ENCODE data around the gene COX6A2.

Gene COX6A2

DNA sequence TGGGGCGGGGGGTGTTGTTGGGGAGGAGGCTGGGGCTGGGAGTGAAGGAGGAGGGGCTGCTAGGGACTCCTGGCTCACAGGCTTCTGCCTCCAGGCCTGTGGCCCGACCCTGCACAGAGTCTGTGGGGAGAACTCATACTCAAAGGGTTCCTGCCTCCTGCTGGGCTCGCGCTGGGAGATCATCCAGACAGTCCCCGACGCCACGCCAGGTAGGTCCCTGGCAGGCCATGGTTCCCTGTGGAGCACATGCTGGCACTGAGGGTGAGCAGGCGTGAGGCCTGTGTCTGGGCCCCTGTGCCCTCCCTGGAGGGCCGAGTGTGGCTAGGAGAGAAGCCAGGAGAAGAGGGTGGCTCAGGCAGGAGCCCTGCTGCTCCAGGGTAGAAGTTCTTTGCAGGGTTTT is 30.5 kb downstream of the COX6A2 start:
- Mint-ChIP-seq H3K27ac (no peak overlapping the region), H3K9me3 (peaks cover 9 to 11% of the 10 kb centered on the region in 2 donors), H3K27me3 (peaks cover 11 to 28% of the 10 kb centered on the region in 2 donors), H3K4me1 (peaks cover 11 to 20% of the 10 kb centered on the region in 2 donors), H3K36me3 (peaks cover 5 to 11% of the 10 kb centered on the region in 2 donors), H3K4me3 (no peak overlapping the region)
- no peak for ATAC-seq (replicated peaks)
- no peak for DNase-seq

DNA sequence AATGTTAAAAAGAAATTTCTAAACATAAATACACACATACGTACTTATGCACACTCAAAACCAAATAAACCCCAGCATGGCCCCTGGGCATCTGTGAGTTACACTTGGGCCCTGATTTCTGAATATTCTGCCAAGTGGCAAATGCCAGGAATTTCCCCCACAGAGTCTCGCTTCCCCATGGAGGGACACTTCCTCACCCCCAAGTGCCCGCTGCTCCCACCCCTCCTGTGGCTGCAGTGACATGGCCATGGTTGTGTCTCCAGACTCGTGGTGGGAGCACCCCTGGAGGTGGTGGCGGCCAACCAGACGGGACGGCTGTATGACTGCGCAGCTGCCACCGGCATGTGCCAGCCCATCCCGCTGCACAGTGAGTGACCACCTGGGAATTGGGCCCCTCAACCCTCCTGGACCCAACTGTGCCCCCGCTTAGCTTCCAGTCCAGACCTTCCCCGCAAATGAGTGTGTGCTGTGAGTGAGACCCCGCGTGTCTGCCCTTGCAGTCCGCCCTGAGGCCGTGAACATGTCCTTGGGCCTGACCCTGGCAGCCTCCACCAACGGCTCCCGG is 31.0 kb downstream of the COX6A2 start:
- Mint-ChIP-seq H3K27me3 (peaks cover 13 to 34% of the 10 kb centered on the region in 2 donors), H3K4me3 (no peak overlapping the region), H3K4me1 (peaks cover 11 to 20% of the 10 kb centered on the region in 2 donors), H3K36me3 (peaks cover 5 to 11% of the 10 kb centered on the region in 2 donors), H3K27ac (no peak overlapping the region), H3K9me3 (peaks cover 9 to 11% of the 10 kb centered on the region in 2 donors)
- ATAC-seq (replicated peaks), result peak; percentile 29 to 47
- DNase-seq, result no peak

DNA sequence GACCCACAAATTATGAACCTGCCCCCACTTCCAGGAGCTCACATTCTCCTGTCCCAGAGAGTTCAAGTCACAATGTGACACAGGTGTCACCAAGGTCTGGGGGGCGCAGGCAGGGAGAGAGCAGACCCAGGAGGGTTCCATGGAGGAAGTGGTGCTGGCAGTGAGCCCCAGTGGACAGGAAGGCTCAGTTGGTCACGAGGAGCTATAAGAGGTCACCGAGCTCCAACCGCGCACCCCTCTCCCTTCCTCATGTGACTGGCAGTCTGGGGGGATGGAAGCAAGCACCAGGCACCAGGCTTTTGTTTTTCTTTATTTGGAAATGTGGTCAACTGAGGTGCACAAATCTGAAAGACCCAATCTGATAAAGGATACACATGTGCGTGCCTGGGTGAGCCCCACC is 32.5 kb downstream of the COX6A2 start:
- Mint-ChIP-seq H3K4me3 (no peak overlapping the region), H3K27me3 (peaks cover 16 to 35% of the 10 kb centered on the region in 2 donors), H3K4me1 (peaks cover 11 to 20% of the 10 kb centered on the region in 2 donors), H3K27ac (no peak overlapping the region), H3K36me3 (peaks cover 5 to 11% of the 10 kb centered on the region in 2 donors), H3K9me3 (peaks cover 9 to 11% of the 10 kb centered on the region in 2 donors)
- ATAC-seq (replicated peaks) (no peak), DNase-seq (no peak)

DNA sequence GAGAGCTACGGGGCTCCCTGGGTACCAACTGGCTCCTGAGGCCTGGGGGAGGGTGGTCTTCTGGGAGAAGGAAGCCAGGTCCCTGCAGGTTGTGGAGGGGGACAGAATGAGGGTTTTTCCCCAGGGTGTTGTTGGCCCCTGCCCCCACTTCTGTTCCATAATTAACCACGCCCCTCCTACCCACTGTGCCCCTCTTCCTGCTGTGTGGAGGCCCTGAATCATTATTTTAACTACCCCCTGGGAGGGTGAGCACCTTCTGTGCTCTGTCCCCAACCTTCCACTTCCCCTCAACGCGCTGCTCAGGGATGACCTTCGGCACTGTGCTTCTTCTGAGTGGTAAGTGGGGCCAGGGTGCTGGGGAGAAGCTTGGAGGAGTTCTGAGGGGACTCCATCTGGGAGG is 35.1 kb downstream of the COX6A2 start, which contains the start of gene ITGAD:
TSS of gene ITGAD (plus strand) at position 280 of the 400 bp plus-strand sequence. CDS start at position 306, 26 bp downstream.
- Mint-ChIP-seq H3K4me1 (peaks cover 5 to 8% of the 10 kb centered on the region in 2 donors), H3K27me3 (peaks cover 20 to 37% of the 10 kb centered on the region in 2 donors), H3K4me3 (no peak within 1 kb of the TSS), H3K36me3 (peaks cover 0 to 1% of the 10 kb centered on the region in 2 donors), H3K9me3 (no peaks in the 10 kb centered on the region), H3K27ac (peak within 1 kb of the TSS; percentile 2)
- peak; percentile 16 to 41 for ATAC-seq (replicated peaks)
- no peak for DNase-seq

DNA sequence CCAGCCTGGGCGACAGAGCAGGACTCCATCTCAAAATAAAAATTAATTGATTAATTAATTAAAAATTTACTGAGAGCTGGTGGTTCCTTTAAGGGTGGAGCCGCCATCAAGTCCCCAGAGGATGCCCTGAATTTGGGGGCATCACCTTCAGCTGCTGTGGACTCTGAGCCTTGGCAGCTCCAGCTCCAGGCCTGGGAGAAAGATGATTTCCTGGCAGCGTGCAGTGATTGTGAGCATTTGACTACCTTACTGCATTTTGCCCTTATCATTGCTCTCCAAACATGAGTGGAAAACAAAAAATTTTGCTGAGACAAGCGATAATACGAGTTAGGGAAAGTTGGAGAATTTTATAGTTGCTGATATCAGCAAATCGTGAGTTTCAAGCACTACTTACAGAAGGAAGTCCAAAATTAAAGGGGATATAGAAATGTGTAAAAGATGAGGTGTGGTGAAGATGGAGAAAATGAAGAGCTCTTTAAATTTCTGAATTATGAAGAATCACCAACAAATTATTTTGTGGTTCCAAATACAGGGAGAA is 37.6 kb downstream of the COX6A2 start:
- Mint-ChIP-seq H3K4me1 (peaks cover 12 to 17% of the 10 kb centered on the region in 2 donors), H3K4me3 (no peak overlapping the region), H3K27ac (no peak overlapping the region), H3K36me3 (no peaks in the 10 kb centered on the region), H3K9me3 (no peaks in the 10 kb centered on the region), H3K27me3 (peaks cover 20 to 37% of the 10 kb centered on the region in 2 donors)
- DNase-seq, result no peak
- no peak for ATAC-seq (replicated peaks)

DNA sequence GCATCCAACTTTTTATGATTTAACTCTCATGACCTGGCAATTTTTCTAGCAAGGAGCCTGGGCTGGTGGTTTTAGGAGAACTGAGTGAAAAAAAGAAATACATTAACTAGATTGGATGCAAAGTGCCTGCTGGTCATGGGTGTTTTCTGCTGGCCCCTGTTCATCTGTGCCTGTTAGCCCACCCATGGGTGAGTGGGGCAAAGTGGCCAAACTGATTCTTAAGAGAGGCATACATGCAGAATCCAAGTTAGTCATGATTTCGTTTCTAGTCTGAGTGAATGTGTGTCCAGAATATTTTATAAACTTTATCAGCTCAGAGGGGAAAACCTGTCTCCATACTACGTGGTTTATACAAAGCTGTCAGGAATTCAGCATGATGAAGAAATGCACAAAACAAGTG is 39.6 kb downstream of the COX6A2 start:
- peaks cover 12 to 17% of the 10 kb centered on the region in 2 donors for H3K4me1 Mint-ChIP-seq
- DNase-seq (no peak), ATAC-seq (replicated peaks) (no peak)
- H3K36me3 Mint-ChIP-seq, result no peaks in the 10 kb centered on the region
- no peak overlapping the region for H3K4me3 Mint-ChIP-seq
- H3K9me3 Mint-ChIP-seq, result no peaks in the 10 kb centered on the region
- H3K27me3 Mint-ChIP-seq, result peaks cover 20 to 35% of the 10 kb centered on the region in 2 donors
- H3K27ac Mint-ChIP-seq, result no peak overlapping the region

DNA sequence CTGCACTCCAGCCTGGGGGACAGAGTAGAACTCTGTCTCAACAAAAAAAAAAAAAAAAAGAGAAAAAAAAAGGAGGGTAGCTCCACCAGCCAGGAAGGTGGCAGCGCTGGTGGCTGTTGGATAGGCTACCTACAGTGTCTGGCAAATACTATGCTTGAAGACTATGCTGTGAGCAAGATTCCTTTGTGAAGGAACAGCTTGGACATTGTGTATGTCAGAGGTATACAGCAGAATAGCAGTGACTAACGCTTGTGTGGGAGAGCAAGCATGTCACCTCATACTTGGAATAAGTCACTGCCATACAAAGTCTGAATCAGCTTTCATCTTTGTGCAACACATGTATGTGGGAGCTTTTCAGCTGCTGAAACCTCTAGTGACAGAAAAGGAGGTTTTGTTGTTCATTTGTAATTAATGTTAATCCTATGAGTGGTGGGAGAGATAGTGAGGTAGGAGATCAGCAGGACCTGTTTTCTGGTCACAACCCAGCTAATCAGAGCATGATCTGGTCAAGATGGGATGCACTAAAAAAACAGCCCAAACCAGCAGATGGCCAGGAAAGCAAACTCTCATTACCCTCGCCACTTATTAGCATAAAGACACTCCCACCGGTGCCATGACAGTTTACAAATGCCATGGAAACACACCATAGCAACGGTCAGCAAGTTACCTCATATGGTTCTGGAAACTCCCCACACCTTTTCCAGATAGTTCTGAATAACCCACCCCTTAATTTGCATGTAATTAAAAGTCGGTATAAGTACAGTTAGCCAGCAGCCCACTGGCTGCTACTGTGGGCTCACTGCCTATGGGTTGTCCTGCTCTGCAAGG is 41.8 kb downstream of the COX6A2 start:
- Mint-ChIP-seq H3K27ac (no peak overlapping the region), H3K4me3 (no peak overlapping the region), H3K27me3 (peaks cover 20 to 30% of the 10 kb centered on the region in 2 donors), H3K4me1 (peaks cover 11 to 14% of the 10 kb centered on the region in 2 donors), H3K9me3 (no peaks in the 10 kb centered on the region), H3K36me3 (peaks cover 1 to 4% of the 10 kb centered on the region in 2 donors)
- ATAC-seq (replicated peaks) (peak; percentile 55 to 75), DNase-seq (no peak)

DNA sequence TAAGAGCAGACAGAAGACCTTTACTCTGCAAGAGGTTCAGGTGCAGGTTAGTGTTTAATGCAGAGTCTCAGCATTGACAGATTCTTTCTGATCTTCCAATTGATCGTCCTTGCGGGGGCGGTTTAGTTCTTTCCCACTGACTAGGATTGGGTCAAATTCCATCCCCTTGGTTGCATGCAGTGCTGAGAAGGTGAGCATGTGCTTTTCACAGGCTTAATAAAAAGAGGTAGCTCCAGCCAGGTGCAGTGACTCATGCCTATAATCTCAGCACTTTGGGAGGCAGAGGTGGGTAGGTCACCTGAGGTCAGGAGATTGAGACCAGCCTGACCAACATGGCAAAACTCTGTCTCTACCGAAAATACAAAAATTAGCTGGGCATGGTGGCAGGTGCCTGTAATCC is 42.5 kb downstream of the COX6A2 start:
- H3K27me3 Mint-ChIP-seq, result peaks cover 18 to 30% of the 10 kb centered on the region in 2 donors
- H3K9me3 Mint-ChIP-seq, result no peaks in the 10 kb centered on the region
- peaks cover 11 to 14% of the 10 kb centered on the region in 2 donors for H3K4me1 Mint-ChIP-seq
- H3K4me3 Mint-ChIP-seq, result no peak overlapping the region
- H3K36me3 Mint-ChIP-seq, result peaks cover 1 to 8% of the 10 kb centered on the region in 2 donors
- DNase-seq (no peak), ATAC-seq (replicated peaks) (no peak)
- no peak overlapping the region for H3K27ac Mint-ChIP-seq

DNA sequence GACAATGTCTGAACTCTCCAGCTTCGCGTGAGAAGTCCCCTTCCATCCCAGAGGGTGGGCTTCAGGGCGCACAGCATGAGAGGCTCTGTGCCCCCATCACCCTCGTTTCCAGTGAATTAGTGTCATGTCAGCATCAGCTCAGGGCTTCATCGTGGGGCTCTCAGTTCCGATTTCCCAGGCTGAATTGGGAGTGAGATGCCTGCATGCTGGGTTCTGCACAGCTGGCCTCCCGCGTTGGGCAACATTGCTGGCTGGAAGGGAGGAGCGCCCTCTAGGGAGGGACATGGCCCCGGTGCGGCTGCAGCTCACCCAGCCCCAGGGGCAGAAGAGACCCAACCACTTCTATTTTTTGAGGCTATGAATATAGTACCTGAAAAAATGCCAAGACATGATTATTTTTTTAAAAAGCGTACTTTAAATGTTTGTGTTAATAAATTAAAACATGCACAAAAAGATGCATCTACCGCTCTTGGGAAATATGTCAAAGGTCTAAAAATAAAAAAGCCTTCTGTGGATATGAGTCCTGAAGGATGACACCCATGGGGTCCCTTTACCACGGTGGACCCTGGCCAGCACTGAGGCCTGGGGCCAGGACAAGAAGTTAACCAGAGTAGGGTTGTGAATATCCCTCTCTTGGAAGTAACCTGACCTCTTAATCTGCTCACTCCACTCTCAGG is 45.5 kb downstream of the COX6A2 start:
- H3K27me3 Mint-ChIP-seq, result peaks cover 10 to 18% of the 10 kb centered on the region in 2 donors
- DNase-seq, result peak; percentile 43
- H3K4me3 Mint-ChIP-seq, result no peak overlapping the region
- ATAC-seq (replicated peaks), result peak; percentile 84 to 90
- peaks cover 8 to 10% of the 10 kb centered on the region in 2 donors for H3K36me3 Mint-ChIP-seq
- H3K4me1 Mint-ChIP-seq, result peaks cover 13 to 14% of the 10 kb centered on the region in 2 donors
- H3K27ac Mint-ChIP-seq, result no peak overlapping the region
- no peaks in the 10 kb centered on the region for H3K9me3 Mint-ChIP-seq

DNA sequence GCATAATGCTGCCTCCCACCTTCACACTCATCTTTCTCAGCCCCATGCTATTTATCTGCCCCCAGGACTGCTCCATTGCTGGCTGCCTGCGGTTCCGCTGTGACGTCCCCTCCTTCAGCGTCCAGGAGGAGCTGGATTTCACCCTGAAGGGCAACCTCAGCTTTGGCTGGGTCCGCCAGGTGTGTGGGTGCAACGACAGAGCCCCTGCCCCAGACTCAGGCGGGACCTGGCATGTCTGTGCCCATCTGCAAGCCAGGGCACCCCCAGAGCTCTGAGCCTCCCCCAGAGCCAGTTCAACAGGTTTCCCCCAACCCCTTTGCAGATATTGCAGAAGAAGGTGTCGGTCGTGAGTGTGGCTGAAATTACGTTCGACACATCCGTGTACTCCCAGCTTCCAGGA is 48.0 kb downstream of the COX6A2 start:
- Mint-ChIP-seq H3K36me3 (peaks cover 18 to 22% of the 10 kb centered on the region in 2 donors), H3K27ac (no peak overlapping the region), H3K4me1 (peaks cover 4 to 12% of the 10 kb centered on the region in 2 donors), H3K9me3 (peaks cover 1 to 2% of the 10 kb centered on the region in 2 donors), H3K4me3 (no peak overlapping the region), H3K27me3 (peaks cover 12 to 23% of the 10 kb centered on the region in 2 donors)
- ATAC-seq (replicated peaks) (no peak), DNase-seq (no peak)

Measured in stimulated activated naive B cell treated with anti-CD40 and anti-IgM and Interleukin-4, amounts not matched to agents 10 μg/mL and 1 μg/mL and 100 μg/mL, for 72 hours (primary cell).